GM12878 (cell line): ENCODE data around the gene NSL1. TPM values are rescaled to one million over a fixed set of nuclear protein-coding genes. Genes with fewer than 3 reads are reported as not detected.

Experiments used
- ATAC-seq: fragments of 200-7000 bp; cut with Tn5 transposase; 3 replicates; pipeline ENCODE4 v1.9.1; 2020; ENCODE audit warnings: mild to moderate bottlenecking, moderate library complexity
- BruUV-seq: library from RNA; stranded (reverse); fragments of 400-500 nt; replicated peaks from 2 replicates; lab custom pipeline; 2021; lab: Mats Ljungman, UMichigan
- CTCF ChIA-PET: fragments of 300-600 bp; sonication (Branson Sonifier 250); formaldehyde crosslinking; extraction: SDS; loops from one replicate; lab custom pipeline; 2021; ENCODE audit warnings: inconsistent platforms; lab: Yijun Ruan, JAX
- POLR2A ChIA-PET: fragments of 350-600 bp; formaldehyde crosslinking; extraction: SDS; loops from one replicate; lab custom pipeline; 2021; ENCODE audit warnings: inconsistent platforms; lab: Charles Lee
- RAD21 ChIA-PET: fragments of 300-600 bp; sonication (Branson Sonifier 250); formaldehyde crosslinking; loops from one replicate; lab custom pipeline; 2023; ENCODE audit warnings: antibody characterized with exemption; ENCODE audit not compliant: unreplicated experiment; lab: Charles Lee
- SMC1A ChIA-PET: fragments of 300-600 bp; sonication (Branson Sonifier 250); formaldehyde crosslinking; loops from one replicate; lab custom pipeline; 2023; ENCODE audit not compliant: unreplicated experiment, uncharacterized antibody; lab: Charles Lee
- DNase-seq: peaks from one replicate; pipeline ENCODE4 v3.0.0-alpha.2; 2011; ENCODE audit warnings: low read depth, low spot score
- FAIRE-seq: peaks from 3 replicates; lab custom pipeline; 2011; peaks lifted over from hg19 to GRCh38; lab: Jason Lieb, UNC
- H2AFZ ChIP-seq: 2 replicates; pipeline ENCODE4 v1.6.0; 2011; ENCODE audit warnings: low read depth, low read length, control low read depth; ENCODE audit not compliant: control insufficient read depth
- H3K27ac ChIP-seq: 2 replicates; pipeline ENCODE4 v1.5.1; 2011; ENCODE audit warnings: control low read depth; ENCODE audit not compliant: control insufficient read depth, insufficient read depth
- H3K27me3 ChIP-seq, 2 experiments: replicated peaks in 1 of 2; 2 replicates each; pipeline versions ENCODE4 v1.6.0 to v1.6.1; 2011; ENCODE audit warnings: low read length in 1 of 2; ENCODE audit not compliant: control insufficient read depth in 2 of 2, insufficient read depth in 2 of 2
- H3K36me3 ChIP-seq, 2 experiments: 2 replicates each; pipeline ENCODE4 v1.5.1; 2011; ENCODE audit warnings: low read length in 1 of 2; ENCODE audit not compliant: control insufficient read depth in 2 of 2, insufficient read depth in 2 of 2
- H3K4me1 ChIP-seq: 2 replicates; pipeline ENCODE4 v1.6.1; 2011; ENCODE audit warnings: mild to moderate bottlenecking, low read length, moderate library complexity, mixed read lengths; ENCODE audit not compliant: control insufficient read depth, insufficient read depth
- H3K4me2 ChIP-seq: 2 replicates; pipeline ENCODE4 v1.6.0; 2011; ENCODE audit warnings: control low read depth; ENCODE audit not compliant: control insufficient read depth, insufficient read depth
- H3K4me3 ChIP-seq: fragments of 200-600 bp; sonication (generic); 2 replicates; pipeline ENCODE4 v1.5.1; 2016
- H3K79me2 ChIP-seq: 2 replicates; pipeline ENCODE4 v1.6.0; 2011; ENCODE audit warnings: low read length; ENCODE audit not compliant: control insufficient read depth, insufficient read depth
- H3K9ac ChIP-seq: 2 replicates; pipeline ENCODE4 v1.8.0; 2011; ENCODE audit warnings: low read length, control low read depth, mixed read lengths; ENCODE audit not compliant: control insufficient read depth, insufficient read depth
- H3K9me3 ChIP-seq: replicated peaks from 3 replicates; pipeline ENCODE4 v1.5.1; 2011; ENCODE audit warnings: mild to moderate bottlenecking, low read length; ENCODE audit not compliant: control insufficient read depth, insufficient read depth
- H4K20me1 ChIP-seq: 2 replicates; pipeline ENCODE4 v1.6.0; 2011; ENCODE audit not compliant: control insufficient read depth, insufficient read depth
- BRCA1 ChIP-seq: IDR thresholded peaks from 2 replicates; pipeline ENCODE4 v1.6.1; 2011; ENCODE audit warnings: low read depth, low read length, improper control_type of control experiment
- CEBPZ ChIP-seq: fragments of 150-350 bp; IDR thresholded peaks from 2 replicates; pipeline ENCODE4 v1.6.1; 2016; ENCODE audit warnings: low read depth, low read length
- CHD1 ChIP-seq: IDR thresholded peaks from 2 replicates; pipeline ENCODE4 v1.6.1; 2012; ENCODE audit warnings: low read depth, low read length, improper control_type of control experiment
- CHD4 ChIP-seq: fragments of 200-600 bp; sonication (generic); IDR thresholded peaks from 2 replicates; pipeline ENCODE4 v1.6.1; 2016; ENCODE audit warnings: mild to moderate bottlenecking
- EED ChIP-seq: sonication (generic); IDR thresholded peaks from 2 replicates; pipeline ENCODE4 v1.6.1; 2016; ENCODE audit warnings: antibody characterized with exemption, low read depth
- ESRRA ChIP-seq: IDR thresholded peaks from 2 replicates; pipeline ENCODE4 v1.6.1; 2012; ENCODE audit warnings: mild to moderate bottlenecking, low read length, improper control_type of control experiment
- MYB ChIP-seq: fragments of 150-350 bp; IDR thresholded peaks from 2 replicates; pipeline ENCODE4 v1.6.1; 2014; ENCODE audit warnings: mild to moderate bottlenecking, low read depth, low read length, borderline replicate concordance
- NR2C2 ChIP-seq: IDR thresholded peaks from 2 replicates; pipeline ENCODE4 v1.6.1; 2011; ENCODE audit warnings: borderline replicate concordance, low read depth; ENCODE audit not compliant: control insufficient read depth, insufficient read length
- SMAD5 ChIP-seq: IDR thresholded peaks from 2 replicates; pipeline ENCODE4 v1.6.1; 2016; ENCODE audit warnings: antibody characterized with exemption, low read depth
- ZNF24 ChIP-seq: fragments of 450-650 bp; IDR thresholded peaks from 2 replicates; pipeline ENCODE4 v1.6.1; 2017; ENCODE audit warnings: antibody characterized with exemption, mild to moderate bottlenecking
- WGBS: methylation state at CpG from one replicate; pipeline ENCODE4 v1.1.6; 2016; ENCODE audit warnings: low lambda C conversion rate; ENCODE audit not compliant: insufficient replicate concordance, insufficient coverage; ENCODE audit errors: missing lambda C conversion rate; 5-methylcytosine and 5-hydroxymethylcytosine counted together
- in situ Hi-C: fragments of 300-500 bp; cut with MboI; formaldehyde crosslinking; loops from 9 replicates; pipeline ENCODE4 v1.14.3; 2018; ENCODE audit warnings: mixed read lengths
- intact Hi-C: fragments of 100-400 bp; cut with micrococcal nuclease; formaldehyde crosslinking; loops from one replicate; pipeline ENCODE4 v1.14.2; 2022; ENCODE audit not compliant: unreplicated experiment
- polyA plus RNA-seq, 11 experiments: library from polyadenylated mRNA; depleted of rRNA in 4 of 11; unstranded in 6 of 11; stranded (reverse) in 5 of 11; fragments of >200 nt; fragmentation: Nextera tagmentation in 4 of 11; fragmentation: Illumina TruSeq in 1 of 11; extraction: Ambion mirVana in 4 of 11; extraction: Trizol in 1 of 11; gene quantifications; 1 replicate in 1 of 11; 2 replicates in 10 of 11; pipeline versions ENCODE4 v1.2.1 to v1.2.3, GENCODE V29; 2011 to 2016; ENCODE audit warnings: inconsistent platforms in 2 of 11, missing spikeins in 2 of 11, low read depth in 1 of 11
- total RNA-seq, 4 experiments: library from RNA; depleted of rRNA in 3 of 4; stranded (reverse); fragments of >200 nt in 3 of 4; fragmentation: Illumina TruSeq in 1 of 4; extraction: Trizol in 1 of 4; gene quantifications; 2 replicates each; pipeline versions ENCODE4 v1.2.1 to v1.2.3, GENCODE V29; 2013 to 2021
- TF ChIP-seq, protein P1 (sequence below): fragments of 450-650 bp; IDR thresholded peaks from 2 replicates; pipeline ENCODE4 v1.6.1; 2016; ENCODE audit warnings: mild to moderate bottlenecking

The NSL1 gene
- total and polyA plus RNA-seq, 10 of the 15 experiments (the other 5 are each of a cell fraction or from before 2014, with no cell fraction given): 36.7 to 74.2 (median 46.4) TPM

- Histone ChIP-seq H3K9me3 (peaks cover 18% of the 10 kb centered on the region), H3K4me2 (no peak overlapping the region), H3K9ac (no peak overlapping the region), H3K4me1 (peaks cover 16% of the 10 kb centered on the region), H4K20me1 (no peaks in the 10 kb centered on the region), H3K27ac (no peak overlapping the region), H3K36me3 (no peaks in the 10 kb centered on the region), H2AFZ (no peak overlapping the region), H3K79me2 (no peaks in the 10 kb centered on the region), H3K4me3 (no peak overlapping the region), H3K27me3 (no peaks in the 10 kb centered on the region)
- no peak for ATAC-seq
- WGBS: 89% methylated on average over 3 of the region's 3 CpGs
- POLR2A ChIA-PET: interaction anchor here (1.4 kb wide), 1 partner anchor 11 kb away, joined by 5 read pairs; no protein-coding TSS in a partner anchor
- in situ Hi-C loops (no loop called here), intact Hi-C loops (no loop called here)
- CTCF ChIA-PET: no interaction called here
- no peak for TF ChIP-seq BRCA1
- TF ChIP-seq EED: no peak
- TF ChIP-seq CEBPZ: no peak
- no peak for TF ChIP-seq NR2C2
- TF ChIP-seq ZNF24: no peak
- no peak for TF ChIP-seq MYB
- TF ChIP-seq ESRRA: no peak
- TF ChIP-seq, protein P1, sequence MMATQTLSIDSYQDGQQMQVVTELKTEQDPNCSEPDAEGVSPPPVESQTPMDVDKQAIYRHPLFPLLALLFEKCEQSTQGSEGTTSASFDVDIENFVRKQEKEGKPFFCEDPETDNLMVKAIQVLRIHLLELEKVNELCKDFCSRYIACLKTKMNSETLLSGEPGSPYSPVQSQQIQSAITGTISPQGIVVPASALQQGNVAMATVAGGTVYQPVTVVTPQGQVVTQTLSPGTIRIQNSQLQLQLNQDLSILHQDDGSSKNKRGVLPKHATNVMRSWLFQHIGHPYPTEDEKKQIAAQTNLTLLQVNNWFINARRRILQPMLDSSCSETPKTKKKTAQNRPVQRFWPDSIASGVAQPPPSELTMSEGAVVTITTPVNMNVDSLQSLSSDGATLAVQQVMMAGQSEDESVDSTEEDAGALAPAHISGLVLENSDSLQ: no peak
- no peak for TF ChIP-seq CHD1
- TF ChIP-seq SMAD5: no peak
- no peak for TF ChIP-seq CHD4
- RAD21 ChIA-PET: interaction anchor here (0.6 kb wide), 2 partner anchors 79 to 162 kb away, joined by 3 read pairs; no protein-coding TSS in a partner anchor
- BruUV-seq: no TSS peak
- no peak for FAIRE-seq
- DNase-seq: no peak
- SMC1A ChIA-PET: no interaction called here
Observed at GRCh38 chr1:212822956-212823355, 31.4 kb upstream of the NSL1 start.
